Measurements from ENCODE around the gene SRSF4. TPM values are rescaled to one million over a fixed set of nuclear protein-coding genes. Genes with fewer than 3 reads are reported as not detected.
A peak's percentile ranks its signal among the peaks of the same experiment; 100 is the strongest.

The SRSF4 gene
- total and polyA plus RNA-seq, 9 of the 15 experiments (the other 6 are each of a cell fraction or from before 2014, with no cell fraction given), result 15.9 to 132 (median 82.0) TPM

GRCh38 chr1:29156543-29157268, 25.0 kb downstream of the SRSF4 start (continued):
- TF ChIP-seq ZFP36 (IDR thresholded peaks at IDR 0.05; ENCODE audit: low read depth, low read length, partially characterized antibody) (peak; percentile 75), ZNF395 (CRISPR knock-in tag; IDR thresholded peaks at IDR 0.05) (peak; percentile 92; the same call in 1 of the 2 replicates), RB1 (IDR thresholded peaks at IDR 0.05; ENCODE audit: low read depth) (0 out of 2 replicates have a peak, but pooled peaks have one; percentile 17), MYBL2 (IDR thresholded peaks at IDR 0.05; ENCODE audit: low read depth) (peak; percentile 27; the same call in 1 of the 2 replicates), MYBL2 (CRISPR knock-in tag; IDR thresholded peaks at IDR 0.05; ENCODE audit: borderline replicate concordance) (no peak), ESRRB (CRISPR knock-in tag; IDR thresholded peaks at IDR 0.05; ENCODE audit: borderline replicate concordance) (no peak), KLF1 (tag; IDR thresholded peaks at IDR 0.05) (no peak), NR0B1 (IDR thresholded peaks at IDR 0.05; ENCODE audit: partially characterized antibody) (no peak), ZNF146 (CRISPR knock-in tag; IDR thresholded peaks at IDR 0.05; ENCODE audit: unreplicated experiment) (no peak), SOX6 (IDR thresholded peaks at IDR 0.05) (peak; percentile 98), IRF2 (CRISPR knock-in tag; IDR thresholded peaks at IDR 0.05) (no peak), SMARCA4 (IDR thresholded peaks at IDR 0.05) (peak; percentile 98), BCL6 (CRISPR knock-in tag; IDR thresholded peaks at IDR 0.05) (no peak), ZNF431 (CRISPR knock-in tag; IDR thresholded peaks at IDR 0.05) (0 out of 2 replicates have a peak, but pooled peaks have one; percentile 40), CREM (IDR thresholded peaks at IDR 0.05; ENCODE audit: low read depth) (peak; percentile 96), PRDM10 (IDR thresholded peaks at IDR 0.05; ENCODE audit: partially characterized antibody) (peak; percentile 24), MTF1 (CRISPR knock-in tag; IDR thresholded peaks at IDR 0.05; ENCODE audit: borderline replicate concordance) (peak; percentile 65; the same call in 1 of the 2 replicates), TAF9B (IDR thresholded peaks at IDR 0.05; ENCODE audit: partially characterized antibody) (no peak), MBD2 (IDR thresholded peaks at IDR 0.05; ENCODE audit: borderline replicate concordance, low read depth) (peak; percentile 84), MTA3 (IDR thresholded peaks at IDR 0.05; ENCODE audit: borderline replicate concordance) (peak; percentile 96)
- TF ChIP-seq, protein P1, sequence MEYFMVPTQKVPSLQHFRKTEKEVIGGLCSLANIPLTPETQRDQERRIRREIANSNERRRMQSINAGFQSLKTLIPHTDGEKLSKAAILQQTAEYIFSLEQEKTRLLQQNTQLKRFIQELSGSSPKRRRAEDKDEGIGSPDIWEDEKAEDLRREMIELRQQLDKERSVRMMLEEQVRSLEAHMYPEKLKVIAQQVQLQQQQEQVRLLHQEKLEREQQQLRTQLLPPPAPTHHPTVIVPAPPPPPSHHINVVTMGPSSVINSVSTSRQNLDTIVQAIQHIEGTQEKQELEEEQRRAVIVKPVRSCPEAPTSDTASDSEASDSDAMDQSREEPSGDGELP (CRISPR knock-in tag; IDR thresholded peaks at IDR 0.05; ENCODE audit: borderline replicate concordance), result peak; percentile 57; the same call in 1 of the 2 replicates

Measured in K562 (cell line).